HG03045 (cell line): ENCODE results near the gene TMEM52.
"Not testable (repeated sequence)": the region's sequence is repeated elsewhere in the genome, so short reads cannot be mapped to it uniquely, and the experiment has no call there.

Experiments
- ATAC-seq: cut with Tn5 transposase; IDR thresholded peaks from one replicate; pipeline ENCODE4 v1.9.1; 2021; ENCODE audit warnings: mild to moderate bottlenecking, moderate library complexity; ENCODE audit not compliant: unreplicated experiment

Gene TMEM52

DNA sequence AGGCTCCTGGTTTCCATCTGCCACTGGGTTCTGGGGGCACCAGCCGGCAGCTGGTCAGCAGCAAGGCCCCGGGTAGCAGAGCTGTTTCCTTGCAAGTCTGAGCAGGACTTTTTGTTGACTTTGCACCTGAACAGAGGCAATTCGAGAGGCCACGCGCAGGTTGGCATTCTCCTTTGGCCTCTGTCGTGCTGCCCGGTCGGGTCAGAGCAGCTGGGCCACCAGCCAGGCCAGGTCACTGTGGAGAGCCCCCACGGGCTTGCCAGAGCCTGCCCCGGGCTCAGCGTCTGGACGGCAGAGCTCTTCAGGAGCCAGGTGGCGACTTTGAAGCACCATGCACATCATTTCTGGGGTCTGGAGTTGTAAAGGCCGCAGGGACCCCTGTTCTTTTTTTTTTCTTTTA is 28.4 kb upstream of the TMEM52 start:
- ATAC-seq = no peak

DNA sequence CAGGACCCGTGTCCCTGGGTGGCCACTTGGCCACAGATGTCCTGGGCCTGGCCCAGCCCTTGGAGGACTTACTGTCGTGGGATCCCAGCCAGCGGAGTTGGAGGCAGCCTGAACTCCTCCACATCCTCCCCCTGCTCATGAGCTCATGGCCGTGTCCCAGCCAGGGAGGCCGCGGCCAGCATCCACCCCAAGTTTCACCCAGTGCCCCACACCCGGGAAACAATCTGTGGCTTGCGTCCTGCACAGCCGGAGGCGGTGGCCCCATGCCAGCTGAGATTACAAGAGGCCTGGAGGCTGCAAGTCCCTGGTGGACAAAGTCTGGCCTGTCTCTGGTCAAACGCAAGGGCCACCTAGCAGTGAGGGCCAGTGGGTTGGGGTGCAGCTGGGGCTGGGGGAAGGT is 27.5 kb upstream of the TMEM52 start:
- no peak for ATAC-seq

DNA sequence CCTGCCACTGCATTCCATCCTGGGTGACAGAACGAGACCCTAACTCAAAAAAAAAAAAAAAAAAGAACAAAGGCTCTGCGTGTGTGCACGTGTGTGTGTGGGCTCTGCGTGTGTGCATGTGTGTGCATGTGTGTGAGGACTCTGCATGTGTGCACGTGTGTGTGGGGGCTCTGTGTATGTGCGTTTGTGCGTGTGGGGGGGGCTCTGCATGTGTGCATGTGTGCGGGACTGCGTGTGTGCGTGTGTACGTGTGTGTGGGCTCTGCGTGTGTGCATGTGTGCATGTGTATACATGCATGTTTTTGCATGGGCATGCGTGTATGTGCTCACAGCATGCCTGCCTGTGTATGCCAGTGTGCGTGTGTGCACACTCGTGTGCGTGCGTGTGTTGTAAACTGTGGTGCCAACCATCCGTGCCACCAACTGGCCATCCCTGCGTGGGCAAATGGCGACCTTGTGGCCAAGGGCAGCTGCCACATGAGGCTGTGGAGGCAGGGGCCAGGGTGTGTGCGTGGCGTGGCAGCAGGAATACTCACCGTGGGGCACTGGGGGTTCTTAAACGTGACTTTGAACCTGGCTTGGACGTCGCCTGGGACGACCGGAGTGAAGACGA is 26.8 kb upstream of the TMEM52 start:
- no peak for ATAC-seq

DNA sequence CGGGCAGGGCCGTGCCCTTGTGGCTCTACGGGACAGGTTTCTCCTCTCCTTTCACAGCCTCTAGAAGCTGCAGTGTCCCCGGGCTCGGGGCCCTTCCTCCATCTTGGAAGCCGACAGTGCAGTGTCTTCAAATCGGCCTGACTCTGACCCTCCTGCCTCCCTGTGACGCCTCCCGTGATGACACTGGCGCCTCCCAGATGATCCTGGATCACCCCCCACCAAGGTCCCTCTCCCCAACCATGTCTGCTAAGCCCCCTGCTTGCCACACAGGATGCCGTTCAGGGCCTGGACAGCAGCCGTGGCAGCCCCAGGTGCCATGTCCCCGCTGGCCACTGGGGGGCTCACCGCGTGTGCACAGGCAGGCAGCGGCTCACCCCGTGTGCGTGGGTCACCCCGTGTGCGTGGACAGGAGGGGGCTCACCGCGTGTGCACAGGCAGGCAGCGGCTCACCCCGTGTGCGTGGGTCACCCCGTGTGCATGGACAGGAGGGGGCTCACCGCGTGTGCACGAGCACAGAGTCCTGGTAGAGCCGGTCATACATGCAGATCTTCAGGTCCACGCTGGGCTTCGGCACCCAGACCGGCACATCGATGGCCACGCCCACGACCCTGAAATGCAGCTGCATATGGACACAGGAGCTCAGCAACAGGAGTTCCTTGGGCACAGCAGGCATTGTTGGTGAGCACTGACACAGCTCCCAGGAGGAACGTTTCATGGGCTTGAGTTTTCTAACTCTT is 24.9 kb upstream of the TMEM52 start:
- no peak for ATAC-seq

DNA sequence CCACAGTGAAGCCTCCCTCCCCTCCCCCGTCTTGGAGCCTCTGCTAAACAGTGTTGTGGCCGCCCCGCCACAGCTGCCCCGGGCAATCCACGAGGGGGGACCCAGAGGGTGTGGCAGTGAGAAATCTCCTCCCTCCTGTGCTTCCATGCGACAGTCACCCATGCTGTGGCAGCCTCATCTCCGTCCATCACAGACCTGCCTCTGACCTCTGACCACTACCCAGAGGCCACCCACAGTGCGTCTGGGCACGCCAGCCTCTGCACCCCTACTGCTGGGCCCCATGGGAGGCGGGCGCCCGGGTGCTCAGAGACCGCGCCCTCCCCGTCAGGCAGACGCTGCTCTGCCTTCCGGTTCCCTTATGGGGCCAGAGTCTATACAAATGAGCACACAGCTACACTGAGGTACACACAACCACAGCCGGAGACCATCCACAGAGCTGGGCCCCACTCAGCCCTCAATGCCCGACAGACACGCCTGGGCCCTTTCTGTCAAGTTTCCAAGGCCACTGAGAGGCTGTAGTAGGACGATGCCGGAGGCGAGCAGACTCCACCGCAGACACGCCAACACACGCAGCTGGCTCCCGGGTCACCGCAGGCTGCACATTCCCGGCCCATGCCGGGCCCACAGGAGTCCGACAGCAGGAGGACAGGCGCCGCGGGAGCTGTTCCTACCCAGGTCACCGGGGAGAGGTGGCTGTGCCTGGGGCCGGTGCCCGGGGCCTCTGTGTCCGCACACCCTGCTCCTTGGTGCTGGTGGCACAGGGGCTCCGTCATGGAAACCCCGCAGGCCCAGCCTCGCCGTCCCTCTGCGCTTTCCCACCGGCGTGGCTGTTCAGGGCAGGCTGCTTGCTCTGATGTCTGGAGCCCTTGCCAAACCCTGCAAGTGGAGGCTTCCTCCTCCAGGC is 23.9 kb upstream of the TMEM52 start:
- ATAC-seq = no peak

- no peak for ATAC-seq
Measured at GRCh38 chr1:1941868-1942752, 23.0 kb upstream of the TMEM52 start.

GRCh38 chr1:1941211-1941841 is 22.2 kb upstream of the TMEM52 start:
- ATAC-seq = no peak

DNA sequence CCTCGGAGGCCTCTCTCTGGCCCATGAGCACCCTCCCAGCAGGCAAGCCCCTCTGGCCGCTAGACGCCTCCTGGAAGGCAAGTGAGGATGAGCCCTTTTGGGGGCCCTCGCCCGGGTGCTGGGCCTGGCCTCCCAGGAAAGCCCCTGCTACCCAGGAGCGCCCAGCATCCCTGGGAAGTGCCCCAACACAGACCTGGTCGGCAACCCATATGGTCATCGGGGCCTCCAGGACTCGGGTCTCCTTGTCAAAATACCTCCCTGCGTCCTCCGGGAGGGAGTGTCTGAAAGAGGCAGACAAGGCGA is 21.0 kb upstream of the TMEM52 start:
- no peak for ATAC-seq

DNA sequence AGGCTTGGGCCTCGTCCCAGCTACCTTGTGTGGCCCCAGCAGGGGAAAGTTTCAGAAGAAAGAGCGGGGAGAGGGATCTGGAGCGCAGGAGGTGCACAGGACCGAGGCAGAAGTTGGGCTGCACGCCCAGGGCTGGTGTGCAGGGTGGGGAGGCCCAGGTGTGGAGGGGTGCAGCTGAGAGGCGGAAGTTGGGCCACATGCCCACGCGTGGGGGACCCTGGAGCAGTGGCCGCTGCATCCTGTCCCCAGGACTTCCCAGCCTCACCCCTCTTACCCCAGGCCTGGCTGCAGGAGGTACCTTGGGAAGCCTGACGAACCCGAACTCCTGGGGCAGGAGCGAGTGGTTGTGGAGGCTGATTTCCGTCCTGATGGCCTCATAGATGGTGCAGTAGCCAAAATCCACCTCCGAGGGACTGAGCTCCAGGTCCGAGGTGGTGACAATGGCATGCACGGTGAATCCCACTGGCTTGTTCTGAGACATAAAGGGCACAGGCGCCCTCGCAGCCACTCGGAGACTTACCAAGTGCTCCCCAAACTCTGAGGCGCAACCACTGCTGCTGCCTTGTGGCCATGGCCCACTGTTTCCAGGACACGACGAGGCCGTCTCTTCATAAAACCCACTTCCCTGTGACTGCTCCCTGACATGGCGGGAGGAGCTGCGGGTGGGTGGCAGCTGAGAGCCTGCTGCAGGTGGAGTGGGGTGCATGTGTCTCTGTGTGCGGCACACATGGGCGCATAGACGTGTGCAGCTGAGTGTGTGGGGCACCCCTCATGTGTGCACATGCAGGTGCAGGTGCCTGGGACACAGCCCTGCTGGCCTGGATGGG is 20.4 kb upstream of the TMEM52 start:
- ATAC-seq = no peak

DNA sequence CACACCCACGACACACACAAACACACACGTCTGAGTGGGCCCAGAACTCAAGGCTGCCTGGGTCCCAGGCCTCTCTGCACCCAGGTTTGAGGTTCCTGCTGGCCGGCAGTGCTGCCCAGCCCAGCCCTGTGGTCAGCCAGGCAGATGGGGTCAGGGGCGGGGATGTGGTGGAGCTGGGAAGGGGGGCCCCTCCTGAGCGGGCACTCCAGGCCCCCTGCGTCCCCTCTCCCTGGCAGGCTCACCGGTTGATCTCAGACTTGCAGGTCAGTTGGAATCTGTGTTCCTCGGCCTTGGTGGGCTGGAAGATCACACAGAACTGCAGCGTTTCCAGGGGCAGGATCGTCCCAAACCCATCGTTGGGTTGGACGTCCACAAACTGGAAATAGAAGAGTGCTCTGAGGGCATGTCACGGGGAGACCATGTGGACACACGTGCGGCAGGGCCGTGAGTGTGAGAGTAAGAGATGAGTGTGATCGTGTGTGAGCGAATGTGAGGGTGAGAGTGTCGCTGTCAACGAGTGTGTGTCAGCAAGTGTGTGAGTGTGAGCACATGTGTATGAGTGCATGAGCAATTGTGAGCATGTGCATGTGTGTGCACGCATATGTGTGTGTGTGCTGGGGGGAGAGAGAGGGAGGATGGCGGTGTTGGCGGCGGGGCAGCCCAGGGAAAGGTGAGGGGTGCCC is 19.7 kb upstream of the TMEM52 start:
- ATAC-seq = no peak

DNA sequence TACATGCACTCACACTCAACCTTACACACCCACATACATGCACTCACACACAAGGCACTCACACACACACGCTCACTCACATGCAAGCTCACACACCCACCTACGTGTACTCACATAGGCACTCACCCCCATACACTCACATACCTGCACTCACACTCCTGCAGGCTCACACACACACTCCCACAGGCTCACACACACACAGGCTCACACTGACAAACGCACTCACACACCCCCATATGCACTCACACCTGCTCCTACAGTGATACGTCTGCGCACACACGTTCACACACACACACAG is 19.1 kb upstream of the TMEM52 start:
- no peak for ATAC-seq

GRCh38 chr1:1937549-1938275 is 18.6 kb upstream of the TMEM52 start:
- ATAC-seq = no peak

- no peak for ATAC-seq
Measured at GRCh38 chr1:1937061-1937460, 18.0 kb upstream of the TMEM52 start.

DNA sequence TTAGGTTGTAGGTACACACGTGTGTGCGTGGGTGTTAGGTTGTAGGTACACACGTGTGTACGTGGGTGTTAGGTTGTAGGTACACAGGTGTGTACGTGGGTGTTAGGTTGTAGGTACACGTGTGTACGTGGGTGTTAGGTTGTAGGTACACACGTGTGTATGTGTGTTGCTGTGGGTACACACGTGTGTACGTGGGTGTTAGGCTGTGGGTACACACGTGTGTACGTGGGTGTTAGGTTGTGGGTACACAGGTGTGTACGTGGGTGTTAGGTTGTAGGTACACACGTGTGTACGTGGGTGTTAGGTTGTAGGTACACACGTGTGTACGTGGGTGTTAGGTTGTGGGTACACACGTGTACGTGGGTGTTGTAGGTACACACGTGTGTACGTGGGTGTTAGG is 15.8 kb upstream of the TMEM52 start:
- ATAC-seq = not testable (repeated sequence)

DNA sequence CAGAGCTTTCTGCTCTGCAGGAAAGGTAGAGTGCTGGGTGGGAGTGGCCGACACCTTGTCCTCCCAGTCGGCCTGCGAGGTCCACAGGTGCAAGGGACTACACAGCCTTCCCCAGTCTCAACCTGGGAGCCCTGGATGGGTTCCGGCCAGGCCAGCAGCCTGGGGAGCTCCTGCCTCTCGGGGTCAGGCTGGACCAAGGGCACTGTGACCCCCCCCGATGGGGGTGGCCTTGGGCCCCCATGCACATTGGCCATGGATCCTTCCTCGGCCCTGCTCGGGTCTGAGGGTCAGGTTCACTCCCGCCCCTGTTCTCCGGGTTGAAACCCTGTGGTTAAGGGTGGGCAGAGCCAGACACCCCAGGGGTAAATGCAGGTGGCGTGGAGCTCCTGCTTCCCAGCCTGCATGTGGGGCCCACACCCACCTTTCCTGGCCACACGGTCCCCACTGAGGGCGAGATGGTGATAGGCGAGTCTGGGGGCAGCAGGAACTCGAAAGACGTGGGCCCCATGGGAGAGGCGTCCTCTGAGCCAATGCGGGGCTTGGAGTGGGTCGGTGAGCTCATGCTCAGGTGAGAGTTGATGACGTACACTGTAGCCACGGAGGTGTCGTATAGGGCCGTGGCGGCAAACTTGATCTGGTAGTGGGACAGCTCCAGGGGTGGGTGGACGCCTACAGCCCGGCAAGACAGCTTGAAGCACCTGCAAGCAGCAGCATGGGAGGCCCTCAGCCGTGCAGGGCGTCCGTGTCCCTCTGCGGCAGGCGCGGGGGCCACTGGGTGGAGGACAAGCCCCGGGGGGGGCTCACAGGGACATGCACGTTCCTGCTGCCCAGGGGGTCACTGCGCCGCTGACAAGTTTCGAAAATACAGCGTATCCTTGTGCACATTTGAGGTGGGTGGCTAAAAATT is 10.8 kb upstream of the TMEM52 start:
- no peak for ATAC-seq

DNA sequence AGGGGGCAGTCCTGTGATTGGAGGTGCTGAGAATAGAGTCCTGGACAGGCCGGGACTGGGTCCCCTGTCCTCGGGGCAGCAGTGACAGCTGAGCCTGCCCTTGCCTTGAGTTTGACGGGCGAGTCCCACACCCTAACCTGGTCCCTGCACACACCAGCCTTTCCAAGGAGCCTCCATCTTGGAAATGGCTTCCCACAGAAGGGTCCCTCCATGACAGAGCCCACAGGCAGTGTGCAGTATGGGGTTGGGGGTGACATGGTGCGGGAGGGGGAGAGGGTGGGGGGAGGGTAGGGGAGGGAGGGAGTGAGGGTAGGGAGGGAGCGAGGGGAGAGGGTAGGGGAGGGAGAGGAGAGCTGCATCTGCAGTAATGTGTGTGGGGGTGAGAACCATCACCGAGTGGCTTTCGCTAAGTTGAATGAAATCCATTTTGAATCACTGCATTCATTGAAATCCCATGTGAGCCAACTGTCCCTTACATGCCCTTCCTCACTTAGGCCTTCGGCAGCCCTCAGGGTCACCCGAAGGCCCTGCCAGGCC is 10.1 kb upstream of the TMEM52 start:
- ATAC-seq = no peak
